CD14-positive monocyte (primary cell): ENCODE results near the gene ATXN7L1. TPM values are rescaled to one million over a fixed set of nuclear protein-coding genes. Genes with fewer than 3 reads are reported as not detected.

Experiments used
- DNase-seq, 3 donors: peaks; one replicate each; pipeline ENCODE4 v3.0.0-alpha.2; 2011 to 2022
- H2AFZ ChIP-seq: 2 replicates; pipeline ENCODE4 v1.6.0; 2012; ENCODE audit warnings: mild to moderate bottlenecking, low read depth, low read length, inconsistent platforms; ENCODE audit not compliant: insufficient read depth, poor library complexity, severe bottlenecking
- H3K27ac ChIP-seq, 2 donors: 1 replicate in 1 of 2; 2 replicates in 1 of 2; pipeline ENCODE4 v1.5.1; 2012 to 2013; ENCODE audit warnings: low read length in 2 of 2, control low read depth in 1 of 2, inconsistent platforms in 1 of 2, low read depth in 1 of 2, mild to moderate bottlenecking in 1 of 2
- H3K27me3 ChIP-seq, 2 donors: one replicate each; pipeline versions ENCODE4 v1.6.0 to v1.6.1; 2011 to 2013; ENCODE audit warnings: low read length in 2 of 2; ENCODE audit not compliant: control insufficient read depth in 2 of 2, insufficient read depth in 2 of 2
- H3K36me3 ChIP-seq, 2 donors: replicated peaks in 1 of 2; 1 replicate in 1 of 2; 2 replicates in 1 of 2; pipeline versions ENCODE4 v1.5.1 to v1.6.1; 2012 to 2013; ENCODE audit warnings: low read length in 2 of 2, control low read depth in 1 of 2, inconsistent platforms in 1 of 2, mild to moderate bottlenecking in 1 of 2; ENCODE audit not compliant: insufficient read depth in 2 of 2, control insufficient read depth in 1 of 2
- H3K4me1 ChIP-seq, 2 donors: 1 replicate in 1 of 2; 2 replicates in 1 of 2; pipeline versions ENCODE4 v1.5.1 to v1.6.1; 2012 to 2013; ENCODE audit warnings: low read length in 2 of 2, control low read depth in 1 of 2, inconsistent platforms in 1 of 2, mild to moderate bottlenecking in 1 of 2, moderate library complexity in 1 of 2; ENCODE audit not compliant: insufficient read depth in 2 of 2, control insufficient read depth in 1 of 2
- H3K4me2 ChIP-seq: replicated peaks from 2 replicates; pipeline ENCODE3; 2012; ENCODE audit warnings: low read length, moderate library complexity, mild to moderate bottlenecking; ENCODE audit not compliant: poor library complexity, severe bottlenecking; ENCODE audit errors: extremely low read depth
- H3K4me3 ChIP-seq, 3 experiments: fragments of 200-600 bp in 1 of 3; sonication (generic) in 1 of 3; replicated peaks in 1 of 3; 1 replicate in 2 of 3; 2 replicates in 1 of 3; pipeline ENCODE4 v1.5.1; 2011 to 2013; ENCODE audit warnings: low read length in 3 of 3, mild to moderate bottlenecking in 3 of 3, control low read depth in 2 of 3, low read depth in 2 of 3, inconsistent platforms in 1 of 3, moderate library complexity in 1 of 3
- H3K79me2 ChIP-seq: 2 replicates; pipeline ENCODE4 v1.6.0; 2012; ENCODE audit warnings: mild to moderate bottlenecking, control low read depth, inconsistent platforms, low read length, moderate library complexity; ENCODE audit not compliant: insufficient read depth
- H3K9ac ChIP-seq: 2 replicates; pipeline ENCODE4 v1.6.0; 2017; ENCODE audit warnings: low read length, mild to moderate bottlenecking; ENCODE audit not compliant: insufficient read depth, poor library complexity, severe bottlenecking
- H3K9me3 ChIP-seq, 2 donors: replicated peaks in 1 of 2; 1 replicate in 1 of 2; 2 replicates in 1 of 2; pipeline versions ENCODE4 v1.5.1 to v1.6.1; 2012 to 2013; ENCODE audit warnings: low read length in 2 of 2, control low read depth in 1 of 2; ENCODE audit not compliant: control insufficient read depth in 1 of 2, insufficient read depth in 1 of 2
- H4K20me1 ChIP-seq: 2 replicates; pipeline ENCODE4 v1.6.0; 2012; ENCODE audit warnings: mild to moderate bottlenecking, low read length, control low read depth, moderate library complexity; ENCODE audit not compliant: insufficient read depth
- H3K27ac Mint-ChIP-seq, 7 donors: one replicate each; pipeline ENCODE4 v1.8.0; 2020; ENCODE audit warnings: mild to moderate bottlenecking in 7 of 7, mixed read lengths in 7 of 7, moderate library complexity in 6 of 7, inconsistent platforms in 2 of 7
- H3K27me3 Mint-ChIP-seq, 3 donors: one replicate each; pipeline ENCODE4 v1.8.0; 2021 to 2022; ENCODE audit warnings: low read depth in 3 of 3, mild to moderate bottlenecking in 3 of 3, mixed read lengths in 3 of 3, moderate library complexity in 3 of 3, inconsistent platforms in 1 of 3
- H3K36me3 Mint-ChIP-seq, 2 donors: one replicate each; pipeline ENCODE4 v1.8.0; 2020; ENCODE audit warnings: mixed read lengths in 2 of 2, inconsistent platforms in 1 of 2, mild to moderate bottlenecking in 1 of 2
- H3K4me1 Mint-ChIP-seq: one replicate; pipeline ENCODE4 v1.8.0; 2020; ENCODE audit warnings: mild to moderate bottlenecking, mixed read lengths
- H3K4me3 Mint-ChIP-seq, 2 donors: one replicate each; pipeline ENCODE4 v1.8.0; 2020; ENCODE audit warnings: mild to moderate bottlenecking in 2 of 2, mixed read lengths in 2 of 2, moderate library complexity in 1 of 2
- H3K9me3 Mint-ChIP-seq, 7 donors: one replicate each; pipeline ENCODE4 v1.8.0; 2020 to 2022; ENCODE audit warnings: mixed read lengths in 7 of 7, mild to moderate bottlenecking in 6 of 7, moderate library complexity in 6 of 7, inconsistent platforms in 2 of 7
- CTCF ChIP-seq: fragments of 200-600 bp; IDR thresholded peaks from one replicate; pipeline ENCODE4 v1.8.0; 2022; ENCODE audit warnings: antibody characterized with exemption, mild to moderate bottlenecking
- WGBS: methylation state at CpG from one replicate; pipeline ENCODE4 v1.1.5; 2013; ENCODE audit warnings: missing lambda C conversion rate; ENCODE audit not compliant: insufficient coverage; 5-methylcytosine and 5-hydroxymethylcytosine counted together
- intact Hi-C, 2 donors: fragments of 100-400 bp; cut with micrococcal nuclease; formaldehyde crosslinking; loops; one replicate each; pipeline versions ENCODE4 v1.15.0 to v1.15.1; 2023
- polyA plus RNA-seq, 3 donors: library from polyadenylated mRNA; depleted of rRNA in 1 of 3; unstranded in 2 of 3; stranded (reverse) in 1 of 3; fragments of 300-500 nt in 2 of 3; fragments of >200 nt in 1 of 3; fragmentation: Illumina TruSeq in 2 of 3; gene quantifications; 1 replicate in 2 of 3; 2 replicates in 1 of 3; pipeline ENCODE4 v1.2.3, GENCODE V29; 2012 to 2021

Gene ATXN7L1
- polyA plus RNA-seq, 3 donors: 4.5 to 12.2 (median 11.2) TPM

- no peak overlapping the region for H3K27ac ChIP-seq
- WGBS: 94% methylated on average over 2 of the region's 2 CpGs
- no peak overlapping the region for H3K4me3 ChIP-seq
- Mint-ChIP-seq H3K36me3 (peaks cover 15 to 21% of the 10 kb centered on the region in 2 donors), H3K9me3 (no peaks in the 10 kb centered on the region), H3K4me1 (peaks cover 15% of the 10 kb centered on the region), H3K27me3 (no peaks in the 10 kb centered on the region), H3K27ac (no peak overlapping the region), H3K4me3 (no peak overlapping the region)
- no peaks in the 10 kb centered on the region for H3K79me2 ChIP-seq
- intact Hi-C loops: no loop called here
- no peak for TF ChIP-seq CTCF
- H3K36me3 ChIP-seq: peaks cover 0 to 5% of the 10 kb centered on the region in 2 donors
- no peak overlapping the region for H2AFZ ChIP-seq
- H3K27me3 ChIP-seq: no peaks in the 10 kb centered on the region
- H4K20me1 ChIP-seq: no peaks in the 10 kb centered on the region
- no peaks in the 10 kb centered on the region for H3K4me1 ChIP-seq
- H3K4me2 ChIP-seq: no peak overlapping the region
- no peak for DNase-seq
- H3K9ac ChIP-seq: no peak overlapping the region
- no peaks in the 10 kb centered on the region for H3K9me3 ChIP-seq
Measured at GRCh38 chr7:105796365-105796764, 80.0 kb downstream of the ATXN7L1 start.

GRCh38 chr7:105794741-105795729 lies 81.4 kb downstream of the ATXN7L1 start:
- H3K36me3 Mint-ChIP-seq: peaks cover 15 to 21% of the 10 kb centered on the region in 2 donors

More at GRCh38 chr7:105794741-105795729, 81.4 kb downstream of the ATXN7L1 start:
- Histone ChIP-seq H3K36me3 (peaks cover 0 to 5% of the 10 kb centered on the region in 2 donors), H3K27me3 (no peaks in the 10 kb centered on the region), H3K9ac (no peak overlapping the region), H3K4me2 (no peak overlapping the region), H2AFZ (no peak overlapping the region), H3K4me3 (no peak overlapping the region), H3K79me2 (no peaks in the 10 kb centered on the region), H3K4me1 (no peaks in the 10 kb centered on the region), H3K27ac (no peak overlapping the region), H4K20me1 (no peaks in the 10 kb centered on the region), H3K9me3 (no peaks in the 10 kb centered on the region)
- Mint-ChIP-seq H3K4me3 (no peak overlapping the region), H3K27me3 (no peaks in the 10 kb centered on the region), H3K27ac (no peak overlapping the region), H3K4me1 (peaks cover 9% of the 10 kb centered on the region), H3K9me3 (no peaks in the 10 kb centered on the region)
- TF ChIP-seq CTCF: no peak
- intact Hi-C loops: no loop called here
- no peak for DNase-seq
- 91% methylated on average over 5 of the region's 8 CpGs for WGBS
